Glutamatergic neuron (in vitro differentiated cells): ENCODE data around the gene SEC11A. TPM values are rescaled to one million over a fixed set of nuclear protein-coding genes. Genes with fewer than 3 reads are reported as not detected.

ENCODE experiments used
- DNase-seq: peaks from one replicate; pipeline ENCODE4 v3.0.0; 2022
- H3K27ac Mint-ChIP-seq: one replicate; pipeline ENCODE4 v1.8.0; 2020; ENCODE audit warnings: mild to moderate bottlenecking, mixed read lengths, inconsistent platforms; ENCODE audit not compliant: unreplicated experiment
- H3K27me3 Mint-ChIP-seq: one replicate; pipeline ENCODE4 v1.8.0; 2020; ENCODE audit warnings: mild to moderate bottlenecking, moderate library complexity, mixed read lengths, inconsistent platforms; ENCODE audit not compliant: unreplicated experiment
- H3K36me3 Mint-ChIP-seq: one replicate; pipeline ENCODE4 v1.8.0; 2020; ENCODE audit warnings: mild to moderate bottlenecking, mixed read lengths, inconsistent platforms; ENCODE audit not compliant: unreplicated experiment
- H3K4me1 Mint-ChIP-seq: one replicate; pipeline ENCODE4 v1.8.0; 2020; ENCODE audit warnings: mild to moderate bottlenecking, low read depth, mixed read lengths, inconsistent platforms; ENCODE audit not compliant: unreplicated experiment
- H3K4me3 Mint-ChIP-seq: one replicate; pipeline ENCODE4 v1.8.0; 2020; ENCODE audit warnings: mild to moderate bottlenecking, mixed read lengths, inconsistent platforms; ENCODE audit not compliant: unreplicated experiment
- H3K9me3 Mint-ChIP-seq: one replicate; pipeline ENCODE4 v1.8.0; 2020; ENCODE audit warnings: mild to moderate bottlenecking, moderate library complexity, mixed read lengths, inconsistent platforms; ENCODE audit not compliant: unreplicated experiment
- CTCF ChIP-seq: fragments of 200-600 bp; sonication (generic); IDR thresholded peaks from one replicate; pipeline ENCODE4 v1.5.0; 2021; ENCODE audit not compliant: partially characterized antibody, unreplicated experiment
- total RNA-seq: library from RNA; stranded (reverse); fragmentation: NEBNext Ultra II Directional; extraction: Animal tissue kit (Norgen Biotek cat#: 25700); gene quantifications from one replicate; pipeline ENCODE4 v1.2.1, GENCODE V29; 2021; ENCODE audit not compliant: unreplicated experiment

SEC11A gene
- total RNA-seq, 1 donor from 2014 or later, result 84.3 TPM

- peak within 1 kb of the TSS; percentile 94 for H3K4me3 Mint-ChIP-seq
- peaks cover 13% of the 10 kb centered on the region for H3K27me3 Mint-ChIP-seq
- peaks cover 37% of the 10 kb centered on the region for H3K4me1 Mint-ChIP-seq
- H3K27ac Mint-ChIP-seq, result peak within 1 kb of the TSS; percentile 99
- no peaks in the 10 kb centered on the region for H3K36me3 Mint-ChIP-seq
- DNase-seq, result peak; percentile 72
- H3K9me3 Mint-ChIP-seq, result peaks cover 21% of the 10 kb centered on the region
- no peak for TF ChIP-seq CTCF
Measured at GRCh38 chr15:84748274-84749110, 32.6 kb upstream of the SEC11A start, which contains the start of gene ZNF592. ZNF592 (plus strand) TSS chr15:84748592; CDS start chr15:84782676, 34,084 bp downstream.

- TF ChIP-seq CTCF, result no peak
- DNase-seq, result peak; percentile 79
- Mint-ChIP-seq H3K9me3 (peaks cover 20% of the 10 kb centered on the region), H3K27ac (peak overlapping the region; percentile 99), H3K4me3 (peak overlapping the region; percentile 94), H3K4me1 (peaks cover 32% of the 10 kb centered on the region), H3K36me3 (no peaks in the 10 kb centered on the region), H3K27me3 (peaks cover 11% of the 10 kb centered on the region)
Measured at GRCh38 chr15:84747416-84748273, 31.7 kb upstream of the SEC11A start.

GRCh38 chr15:84741121-84741520 is 25.2 kb upstream of the SEC11A start:
- H3K4me1 Mint-ChIP-seq, result peaks cover 2% of the 10 kb centered on the region
- no peak for TF ChIP-seq CTCF
- H3K9me3 Mint-ChIP-seq, result peaks cover 4% of the 10 kb centered on the region
- no peaks in the 10 kb centered on the region for H3K27me3 Mint-ChIP-seq
- no peaks in the 10 kb centered on the region for H3K36me3 Mint-ChIP-seq
- no peak overlapping the region for H3K4me3 Mint-ChIP-seq
- H3K27ac Mint-ChIP-seq, result no peak overlapping the region
- DNase-seq, result no peak

- TF ChIP-seq CTCF, result no peak
- DNase-seq, result no peak
- H3K27me3 Mint-ChIP-seq, result no peaks in the 10 kb centered on the region
- H3K9me3 Mint-ChIP-seq, result peaks cover 4% of the 10 kb centered on the region
- H3K4me3 Mint-ChIP-seq, result no peak overlapping the region
- no peak overlapping the region for H3K27ac Mint-ChIP-seq
- H3K4me1 Mint-ChIP-seq, result peaks cover 2% of the 10 kb centered on the region
- no peaks in the 10 kb centered on the region for H3K36me3 Mint-ChIP-seq
Measured at GRCh38 chr15:84740691-84741090, 24.8 kb upstream of the SEC11A start.

- Mint-ChIP-seq H3K4me3 (no peak overlapping the region), H3K4me1 (peaks cover 7% of the 10 kb centered on the region), H3K27me3 (no peaks in the 10 kb centered on the region), H3K36me3 (no peaks in the 10 kb centered on the region), H3K9me3 (peaks cover 2% of the 10 kb centered on the region), H3K27ac (no peak overlapping the region)
- DNase-seq, result no peak
- TF ChIP-seq CTCF, result no peak
Measured at GRCh38 chr15:84737005-84737404, 21.1 kb upstream of the SEC11A start.
